OCI-LY1 (cell line): Measurements from ENCODE around the gene SP110.

ENCODE experiments used
- H2AFZ ChIP-seq: fragments of 200-600 bp; sonication (generic), shearing (Covaris generic); 2 replicates; pipeline ENCODE4 v1.6.0; 2014; ENCODE audit warnings: antibody characterized with exemption, mild to moderate bottlenecking, low read length
- H3F3A ChIP-seq: fragments of 200-600 bp; sonication (generic), shearing (Covaris generic); 2 replicates; pipeline ENCODE4 v1.6.0; 2014; ENCODE audit warnings: mild to moderate bottlenecking, antibody characterized with exemption, low read length, moderate library complexity; ENCODE audit not compliant: insufficient read depth
- H3K27ac ChIP-seq: fragments of 200-600 bp; sonication (generic); 2 replicates; pipeline ENCODE4 v1.5.1; 2014; ENCODE audit warnings: low read length, mixed run types, mild to moderate bottlenecking, low read depth; ENCODE audit not compliant: poor library complexity, severe bottlenecking
- H3K27me3 ChIP-seq: fragments of 200-600 bp; sonication (generic); 2 replicates; pipeline ENCODE4 v1.6.0; 2014; ENCODE audit warnings: antibody characterized with exemption, mild to moderate bottlenecking, low read length, moderate library complexity; ENCODE audit not compliant: insufficient read depth
- H3K36me3 ChIP-seq: fragments of 200-600 bp; sonication (generic); 2 replicates; pipeline ENCODE4 v1.6.1; 2014; ENCODE audit warnings: mild to moderate bottlenecking, antibody characterized with exemption, low read length, moderate library complexity, mixed read lengths; ENCODE audit not compliant: insufficient read depth
- H3K4me1 ChIP-seq: fragments of 200-600 bp; sonication (generic); 2 replicates; pipeline ENCODE4 v1.5.1; 2014; ENCODE audit warnings: mild to moderate bottlenecking, low read length, moderate library complexity; ENCODE audit not compliant: insufficient read depth, severe bottlenecking
- H3K4me2 ChIP-seq: fragments of 200-600 bp; sonication (generic), shearing (Covaris generic); 2 replicates; pipeline ENCODE4 v1.6.1; 2014; ENCODE audit warnings: low read length
- H3K4me3 ChIP-seq: fragments of 200-600 bp; sonication (generic); 2 replicates; pipeline ENCODE4 v1.5.1; 2014; ENCODE audit warnings: low read length, low read depth, mild to moderate bottlenecking, mixed read lengths; ENCODE audit not compliant: poor library complexity, severe bottlenecking
- H3K79me2 ChIP-seq: fragments of 200-600 bp; shearing (Covaris generic); 2 replicates; pipeline ENCODE4 v1.6.1; 2016; ENCODE audit warnings: mixed run types, low read length, mixed read lengths; ENCODE audit not compliant: insufficient read depth
- H3K9ac ChIP-seq: fragments of 200-600 bp; sonication (generic), shearing (Covaris generic); 2 replicates; pipeline ENCODE4 v1.6.1; 2014; ENCODE audit warnings: mild to moderate bottlenecking, low read length, mixed read lengths
- H3K9me2 ChIP-seq: fragments of 200-600 bp; sonication (generic), shearing (Covaris generic); 2 replicates; pipeline ENCODE4 v1.6.1; 2014; ENCODE audit warnings: low read depth, mild to moderate bottlenecking, low read length, mixed read lengths
- H3K9me3 ChIP-seq: fragments of 200-600 bp; shearing (Covaris generic); 2 replicates; pipeline ENCODE4 v1.6.1; 2014; ENCODE audit warnings: low read length, mixed read lengths
- H4K20me1 ChIP-seq: fragments of 200-600 bp; sonication (generic), shearing (Covaris generic); 2 replicates; pipeline ENCODE4 v1.6.0; 2016; ENCODE audit warnings: mild to moderate bottlenecking, low read length; ENCODE audit not compliant: insufficient read depth
- EZH2 ChIP-seq: fragments of 200-600 bp; sonication (generic), shearing (Covaris generic); IDR thresholded peaks from 2 replicates; pipeline ENCODE4 v1.8.0; 2017; ENCODE audit warnings: borderline replicate concordance, mixed run types, mild to moderate bottlenecking, antibody characterized with exemption, low read length, moderate library complexity, mixed read lengths
- TF ChIP-seq, protein P1 (sequence below): fragments of 200-600 bp; sonication (generic), shearing (Covaris generic); IDR thresholded peaks from 2 replicates; pipeline ENCODE4 v1.5.1; 2017; ENCODE audit warnings: mild to moderate bottlenecking, antibody characterized with exemption, low read length, moderate library complexity, mixed read lengths

Gene SP110

DNA sequence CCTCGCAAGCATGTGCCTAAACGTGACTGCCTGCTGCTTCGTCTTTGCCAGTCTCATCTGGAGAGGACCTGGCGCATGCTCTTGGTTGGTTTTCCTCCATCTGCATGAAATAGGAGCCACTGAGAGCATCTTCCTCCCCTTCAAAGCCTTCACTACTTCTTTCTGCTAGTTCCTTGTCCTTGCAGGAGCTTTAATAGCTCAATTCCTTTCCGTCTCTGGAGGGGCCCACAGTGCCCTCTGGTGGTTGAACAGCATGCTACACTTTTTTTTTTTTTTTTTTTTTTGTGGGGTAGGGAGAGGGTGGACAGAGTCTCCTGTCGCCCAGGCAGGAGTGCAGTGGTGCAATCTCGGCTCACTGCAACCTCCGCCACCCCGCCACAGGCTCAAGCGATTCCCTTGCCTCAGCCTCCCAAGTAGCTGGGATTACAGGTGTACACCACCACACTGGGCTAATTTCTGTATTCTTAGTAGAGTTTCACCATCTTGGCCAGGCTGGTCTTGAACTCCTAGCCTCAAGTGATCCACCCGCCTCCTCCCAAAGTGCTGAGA, 59.6 kb downstream of the SP110 start:
- no peak overlapping the region for H3K9ac ChIP-seq
- peak overlapping the region; percentile 42; the same call in 1 of the 2 replicates for H3K4me2 ChIP-seq
- H3K4me1 ChIP-seq = no peaks in the 10 kb centered on the region
- H3K9me3 ChIP-seq = no peaks in the 10 kb centered on the region
- TF ChIP-seq, protein P1, sequence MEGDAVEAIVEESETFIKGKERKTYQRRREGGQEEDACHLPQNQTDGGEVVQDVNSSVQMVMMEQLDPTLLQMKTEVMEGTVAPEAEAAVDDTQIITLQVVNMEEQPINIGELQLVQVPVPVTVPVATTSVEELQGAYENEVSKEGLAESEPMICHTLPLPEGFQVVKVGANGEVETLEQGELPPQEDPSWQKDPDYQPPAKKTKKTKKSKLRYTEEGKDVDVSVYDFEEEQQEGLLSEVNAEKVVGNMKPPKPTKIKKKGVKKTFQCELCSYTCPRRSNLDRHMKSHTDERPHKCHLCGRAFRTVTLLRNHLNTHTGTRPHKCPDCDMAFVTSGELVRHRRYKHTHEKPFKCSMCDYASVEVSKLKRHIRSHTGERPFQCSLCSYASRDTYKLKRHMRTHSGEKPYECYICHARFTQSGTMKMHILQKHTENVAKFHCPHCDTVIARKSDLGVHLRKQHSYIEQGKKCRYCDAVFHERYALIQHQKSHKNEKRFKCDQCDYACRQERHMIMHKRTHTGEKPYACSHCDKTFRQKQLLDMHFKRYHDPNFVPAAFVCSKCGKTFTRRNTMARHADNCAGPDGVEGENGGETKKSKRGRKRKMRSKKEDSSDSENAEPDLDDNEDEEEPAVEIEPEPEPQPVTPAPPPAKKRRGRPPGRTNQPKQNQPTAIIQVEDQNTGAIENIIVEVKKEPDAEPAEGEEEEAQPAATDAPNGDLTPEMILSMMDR = peak; percentile 72
- TF ChIP-seq EZH2 = no peak
- H3K9me2 ChIP-seq = no peaks in the 10 kb centered on the region
- no peaks in the 10 kb centered on the region for H3K79me2 ChIP-seq
- no peak overlapping the region for H3K4me3 ChIP-seq
- H3K27ac ChIP-seq = no peak overlapping the region
- H2AFZ ChIP-seq = no peak overlapping the region
- no peaks in the 10 kb centered on the region for H3K27me3 ChIP-seq
- no peaks in the 10 kb centered on the region for H4K20me1 ChIP-seq
- no peaks in the 10 kb centered on the region for H3F3A ChIP-seq
- H3K36me3 ChIP-seq = peaks cover 5% of the 10 kb centered on the region; the same call in 1 of the 2 replicates

DNA sequence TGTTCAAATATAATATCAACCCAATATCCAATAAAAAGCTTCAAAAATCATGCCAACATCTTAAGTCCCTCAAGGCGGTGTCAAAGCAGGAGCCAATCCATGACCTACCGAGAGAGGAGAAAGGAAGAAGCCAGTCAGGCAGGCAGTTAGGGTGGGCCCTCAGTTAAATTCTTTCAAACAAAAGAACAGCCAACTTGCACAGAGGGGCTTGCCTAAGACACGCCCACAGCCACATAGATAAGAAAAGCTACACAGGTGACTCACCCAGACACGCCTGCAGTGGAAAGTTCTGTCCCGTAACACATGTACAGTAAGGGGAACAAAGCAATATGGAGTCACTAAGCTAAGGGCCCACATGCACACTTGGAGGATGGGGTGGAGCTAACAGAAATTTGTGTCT, 61.3 kb downstream of the SP110 start:
- Histone ChIP-seq H3K4me1 (no peaks in the 10 kb centered on the region), H3F3A (no peaks in the 10 kb centered on the region), H3K27ac (no peak overlapping the region), H3K9ac (no peak overlapping the region), H3K9me2 (no peaks in the 10 kb centered on the region), H3K4me3 (no peak overlapping the region), H3K27me3 (no peaks in the 10 kb centered on the region), H3K4me2 (no peak overlapping the region), H3K36me3 (no peaks in the 10 kb centered on the region), H2AFZ (no peak overlapping the region), H4K20me1 (no peaks in the 10 kb centered on the region), H3K79me2 (no peaks in the 10 kb centered on the region), H3K9me3 (no peaks in the 10 kb centered on the region)
- TF ChIP-seq, protein P1 = no peak
- no peak for TF ChIP-seq EZH2

DNA sequence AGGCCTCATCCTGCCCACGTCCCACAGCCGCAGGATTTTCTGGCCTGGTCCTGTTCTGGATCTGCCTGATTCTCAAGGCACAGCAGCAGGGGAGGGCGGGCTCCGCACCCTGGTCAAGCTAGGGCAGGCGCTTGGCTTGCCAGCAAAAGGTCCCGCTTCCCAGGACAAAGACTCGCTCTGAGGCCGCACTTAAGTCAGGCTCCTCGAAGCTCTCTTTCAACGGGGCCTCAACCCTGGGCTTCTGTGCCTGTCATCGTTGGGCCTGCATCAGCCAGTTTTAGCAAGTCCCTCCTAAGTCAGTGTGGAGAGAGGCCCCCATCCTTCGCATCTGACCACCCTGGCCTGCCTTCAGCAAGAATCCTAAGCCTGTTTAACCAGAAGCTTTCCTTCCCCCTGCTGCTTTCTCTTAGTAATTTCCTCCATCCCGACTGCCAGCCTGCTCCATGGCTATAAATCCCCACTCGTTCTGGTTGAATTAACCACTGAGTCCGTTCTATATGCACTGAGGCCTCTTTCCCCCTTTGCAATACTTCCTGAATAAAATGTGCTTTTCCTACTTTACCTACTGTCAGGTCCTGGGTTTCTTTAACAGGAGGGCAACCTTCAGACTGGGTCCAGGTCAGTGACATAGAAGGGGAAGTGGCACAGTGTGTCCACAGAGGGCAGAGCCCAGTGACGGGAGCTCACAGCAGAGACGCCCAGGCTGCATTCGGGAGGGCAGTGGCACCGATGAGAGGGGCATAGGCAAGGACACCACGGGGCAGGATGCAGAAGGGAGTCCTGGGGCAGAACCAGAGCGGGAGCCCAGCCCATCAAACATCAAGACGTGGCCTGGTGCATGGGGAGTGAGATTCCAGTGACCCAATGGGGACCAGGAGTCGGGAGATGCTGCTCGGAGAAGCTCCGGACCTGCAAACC, 62.7 kb downstream of the SP110 start:
- no peaks in the 10 kb centered on the region for H3K36me3 ChIP-seq
- no peak overlapping the region for H3K4me3 ChIP-seq
- H3F3A ChIP-seq = no peaks in the 10 kb centered on the region
- no peak overlapping the region for H3K4me2 ChIP-seq
- H3K9me2 ChIP-seq = no peaks in the 10 kb centered on the region
- no peak overlapping the region for H3K9ac ChIP-seq
- H3K27me3 ChIP-seq = no peaks in the 10 kb centered on the region
- no peak overlapping the region for H3K27ac ChIP-seq
- TF ChIP-seq, protein P1 = no peak
- no peak for TF ChIP-seq EZH2
- no peak overlapping the region for H2AFZ ChIP-seq
- no peaks in the 10 kb centered on the region for H4K20me1 ChIP-seq
- peaks cover 4% of the 10 kb centered on the region; the same call in 1 of the 2 replicates for H3K9me3 ChIP-seq
- H3K4me1 ChIP-seq = no peaks in the 10 kb centered on the region
- no peaks in the 10 kb centered on the region for H3K79me2 ChIP-seq
